Stimulated activated CD4-positive, alpha-beta T cell treated with anti-CD3 and anti-CD28 coated beads, Interleukin-12 subunit alpha, Interleukin-12 subunit beta, amount 100 ng/mL, for 48 hours (primary cell): Measurements from ENCODE around the gene TMEM82.

Source experiments
- DNase-seq, 3 donors: peaks; one replicate each; pipeline ENCODE4 v3.0.0-alpha.2; 2020; ENCODE audit warnings: low read depth in 2 of 3, low spot score in 1 of 3

Gene TMEM82

GRCh38 chr1:15755646-15756040 is 13.3 kb downstream of the TMEM82 start:
- no peak for DNase-seq

GRCh38 chr1:15756143-15757015 is 14.1 kb downstream of the TMEM82 start:
- DNase-seq = no peak

GRCh38 chr1:15757016-15757543 is 14.8 kb downstream of the TMEM82 start:
- DNase-seq = no peak

GRCh38 chr1:15757575-15758342 is 15.5 kb downstream of the TMEM82 start:
- DNase-seq = no peak

DNA sequence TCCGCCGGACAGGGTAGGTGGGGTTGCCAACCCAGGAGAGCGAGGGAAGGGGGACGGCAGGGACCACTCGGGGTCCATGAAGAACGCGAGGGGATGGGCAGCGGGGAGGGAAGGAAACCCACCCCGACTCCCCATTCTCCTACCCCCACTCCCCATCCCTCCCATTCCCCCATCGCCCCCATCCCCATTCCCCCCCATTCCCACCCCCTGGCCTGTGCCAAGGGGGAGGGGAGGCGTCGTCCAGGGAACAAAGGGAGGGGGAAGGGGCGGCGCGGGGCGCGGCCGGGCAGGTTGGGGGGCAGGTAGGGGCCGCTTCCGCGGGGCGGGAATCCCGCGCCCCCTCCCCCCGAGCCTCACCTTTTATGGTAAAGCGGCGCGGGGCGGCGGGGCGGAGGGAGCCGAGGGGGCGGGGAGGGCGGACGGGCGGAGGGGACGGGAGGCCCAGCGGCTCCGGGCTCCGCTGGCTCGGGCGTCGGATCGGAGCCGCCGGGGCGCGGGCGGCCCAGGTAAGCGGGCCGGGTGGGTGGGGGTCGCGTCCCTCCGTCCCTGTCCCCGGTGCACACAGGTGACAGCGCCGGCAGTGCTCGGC is 16.1 kb downstream of the TMEM82 start, which contains the start of gene FBLIM1:
FBLIM1 (plus strand) TSS at position 453 of the 589 bp plus-strand sequence. CDS start 6,189 bp downstream, outside the sequence.
- no peak for DNase-seq

DNA sequence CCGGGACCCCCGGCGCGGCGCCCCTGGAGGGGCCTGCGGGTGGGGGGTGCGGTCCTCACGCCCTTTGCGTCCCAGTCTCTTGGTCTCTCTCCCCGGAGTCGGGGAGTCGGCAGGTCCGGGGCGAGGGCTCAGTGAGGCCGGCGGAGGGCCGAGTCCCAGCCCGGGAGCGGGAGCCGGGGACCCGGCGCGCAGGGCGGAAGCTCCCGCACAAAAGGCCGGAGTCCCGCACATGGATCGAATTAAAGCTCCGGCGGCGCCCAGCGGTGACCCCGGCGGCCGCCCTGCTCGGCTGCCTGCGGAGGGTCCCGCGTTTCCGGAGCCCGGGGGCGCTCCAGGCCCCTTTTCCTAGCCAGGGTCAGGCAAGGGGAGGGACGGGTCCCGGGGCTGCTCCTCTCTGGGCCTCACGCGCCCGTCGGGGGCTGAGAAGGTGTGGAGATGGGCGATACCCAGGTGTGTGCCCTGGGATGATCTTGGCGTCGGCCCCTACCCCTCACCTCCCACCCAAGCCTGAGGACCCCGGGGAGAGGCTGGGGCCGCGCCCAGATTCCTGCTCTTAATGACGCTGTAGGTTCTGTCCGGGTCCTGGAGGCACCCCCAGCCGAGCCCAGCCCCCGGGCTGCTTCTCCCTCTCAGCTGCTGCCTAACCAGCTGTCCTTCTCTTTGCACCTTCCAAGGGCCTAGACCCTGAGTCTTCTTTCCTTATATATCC is 16.8 kb downstream of the TMEM82 start:
- no peak for DNase-seq

GRCh38 chr1:15760520-15761211 is 18.4 kb downstream of the TMEM82 start:
- no peak for DNase-seq

- no peak for DNase-seq
These were observed 19.2 kb downstream of the TMEM82 start for GRCh38 chr1:15761366-15762128.

DNA sequence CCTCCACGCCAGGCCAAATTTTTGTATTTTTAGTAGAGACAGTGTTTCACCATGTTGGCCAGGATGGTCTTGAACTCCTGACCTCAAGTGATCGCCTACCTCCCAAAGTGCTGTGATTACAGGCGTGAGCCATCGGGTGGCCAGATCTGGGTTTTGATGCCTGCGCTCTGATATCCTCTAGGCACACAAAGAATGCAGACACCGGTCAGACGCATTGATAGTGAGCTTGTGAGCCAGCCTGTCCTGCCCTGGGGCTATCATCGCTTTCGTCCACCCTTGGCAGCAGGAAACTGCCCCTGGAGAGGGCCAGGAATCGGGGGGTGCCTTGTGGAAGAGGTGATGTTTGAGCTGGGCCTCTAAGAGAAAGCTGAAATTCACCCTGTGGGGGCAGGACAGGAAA is 20.2 kb downstream of the TMEM82 start:
- DNase-seq = no peak

GRCh38 chr1:15764269-15764764 is 22.0 kb downstream of the TMEM82 start:
- no peak for DNase-seq

DNA sequence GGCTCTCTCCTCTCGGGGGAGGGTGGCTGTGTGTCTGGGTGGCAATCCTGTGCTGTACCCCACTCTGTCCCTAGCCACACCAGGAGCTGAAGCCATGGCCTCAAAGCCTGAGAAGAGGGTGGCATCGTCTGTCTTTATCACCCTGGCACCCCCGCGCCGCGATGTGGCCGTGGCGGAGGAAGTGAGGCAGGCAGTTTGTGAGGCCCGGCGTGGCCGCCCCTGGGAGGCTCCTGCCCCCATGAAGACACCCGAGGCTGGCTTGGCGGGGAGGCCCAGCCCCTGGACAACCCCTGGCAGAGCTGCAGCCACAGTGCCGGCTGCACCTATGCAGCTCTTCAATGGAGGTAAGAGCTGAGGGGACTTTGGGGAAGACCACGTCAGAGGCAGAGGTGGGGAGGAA is 22.6 kb downstream of the TMEM82 start:
- no peak for DNase-seq

GRCh38 chr1:15765495-15766194 is 23.3 kb downstream of the TMEM82 start:
- no peak for DNase-seq

- DNase-seq = no peak
These were observed 25.6 kb downstream of the TMEM82 start for GRCh38 chr1:15767941-15768340.

DNA sequence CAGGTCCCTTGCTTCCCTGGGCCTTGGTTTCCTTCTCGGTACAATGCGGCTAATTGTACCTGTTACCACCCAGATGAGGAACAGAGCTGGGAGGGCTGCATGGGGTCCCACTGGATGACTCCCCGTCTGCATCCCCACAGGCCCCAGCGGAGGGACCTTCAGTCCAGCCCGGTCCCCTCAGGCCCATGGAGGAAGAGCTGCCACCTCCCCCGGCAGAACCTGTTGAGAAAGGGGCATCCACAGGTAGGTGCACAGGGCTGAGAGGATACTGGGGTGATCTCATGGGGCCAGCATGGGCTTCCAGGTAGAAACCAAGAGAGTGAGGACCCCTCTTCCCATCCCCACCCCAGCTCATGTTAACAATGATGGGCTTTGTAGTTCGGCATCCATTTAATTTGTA is 26.1 kb downstream of the TMEM82 start:
- no peak for DNase-seq

DNA sequence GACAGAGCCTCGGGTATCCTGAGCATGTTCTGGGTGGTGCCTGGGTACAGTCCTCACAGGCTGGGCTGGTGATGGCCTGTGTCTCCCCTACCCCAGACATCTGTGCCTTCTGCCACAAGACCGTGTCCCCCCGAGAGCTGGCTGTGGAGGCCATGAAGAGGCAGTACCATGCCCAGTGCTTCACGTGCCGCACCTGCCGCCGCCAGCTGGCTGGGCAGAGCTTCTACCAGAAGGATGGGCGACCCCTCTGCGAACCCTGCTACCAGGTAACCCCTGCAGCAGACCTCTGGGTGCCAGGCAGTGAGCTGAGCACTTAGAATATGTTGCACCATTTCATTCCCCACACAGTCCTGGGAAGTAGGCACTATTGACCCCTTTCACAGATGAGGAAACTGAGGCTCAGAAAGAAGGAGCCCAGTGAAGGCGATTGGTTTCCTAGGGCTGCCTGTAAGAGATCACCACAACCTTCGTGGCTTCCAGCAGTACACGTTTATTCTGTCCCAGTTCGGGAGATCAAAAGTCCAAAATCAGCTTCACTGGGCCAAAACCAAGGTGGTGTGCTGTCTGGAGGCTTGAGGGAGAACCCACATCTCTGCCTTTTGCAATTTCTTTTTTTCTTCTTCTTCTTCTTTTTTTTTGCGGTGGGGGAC is 28.1 kb downstream of the TMEM82 start:
- no peak for DNase-seq

- no peak for DNase-seq
These were observed 29.7 kb downstream of the TMEM82 start for GRCh38 chr1:15771836-15772515.

GRCh38 chr1:15775706-15776105 is 33.4 kb downstream of the TMEM82 start:
- DNase-seq = no peak
